PFSK-1 (cell line): ENCODE measurements around the gene MED17.

Source experiments
- POLR2AphosphoS5 ChIP-seq: IDR thresholded peaks from 2 replicates; pipeline ENCODE4 v1.6.1; 2012; ENCODE audit warnings: low read depth, mild to moderate bottlenecking, control low read depth, low read length, moderate library complexity
- SIN3A ChIP-seq: IDR thresholded peaks from 2 replicates; pipeline ENCODE4 v1.6.1; 2012; ENCODE audit warnings: mild to moderate bottlenecking, low read length, moderate library complexity, borderline replicate concordance; ENCODE audit not compliant: insufficient read depth
- TAF1 ChIP-seq: IDR thresholded peaks from 2 replicates; pipeline ENCODE4 v1.6.1; 2012; ENCODE audit warnings: low read length, control low read depth, borderline replicate concordance; ENCODE audit not compliant: insufficient read depth
- TF ChIP-seq, protein P1 (sequence below), 2 experiments: IDR thresholded peaks; 2 replicates each; pipeline versions ENCODE4 v1.6.1 to v1.8.0; 2011 to 2012; ENCODE audit warnings: low read depth in 2 of 2, low read length in 2 of 2, control low read depth in 1 of 2, inconsistent platforms in 1 of 2, mild to moderate bottlenecking in 1 of 2, moderate library complexity in 1 of 2; ENCODE audit not compliant: insufficient read depth in 1 of 2

DNA sequence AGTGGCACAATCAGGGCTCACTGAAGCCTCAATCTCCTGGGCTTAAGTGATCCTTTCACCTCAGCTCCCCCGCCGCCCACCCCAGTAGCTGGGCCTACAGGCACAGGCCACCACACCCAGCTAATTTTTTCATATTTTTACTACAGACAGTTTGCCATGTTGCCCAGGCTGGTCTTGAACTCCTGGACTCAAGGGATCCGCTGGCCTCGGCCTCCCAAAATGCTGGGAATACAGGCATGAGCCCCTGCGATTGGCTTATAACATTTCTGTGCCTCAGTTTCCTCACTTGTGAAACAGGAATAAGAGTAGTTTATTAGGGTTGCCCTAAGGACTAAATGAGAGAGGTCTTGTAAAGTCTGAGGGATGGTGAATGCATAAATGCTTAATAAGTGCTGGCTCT is 65.1 kb downstream of the MED17 start:
- TF ChIP-seq TAF1 (no peak), POLR2AphosphoS5 (no peak), SIN3A (no peak)
- TF ChIP-seq, protein P1, sequence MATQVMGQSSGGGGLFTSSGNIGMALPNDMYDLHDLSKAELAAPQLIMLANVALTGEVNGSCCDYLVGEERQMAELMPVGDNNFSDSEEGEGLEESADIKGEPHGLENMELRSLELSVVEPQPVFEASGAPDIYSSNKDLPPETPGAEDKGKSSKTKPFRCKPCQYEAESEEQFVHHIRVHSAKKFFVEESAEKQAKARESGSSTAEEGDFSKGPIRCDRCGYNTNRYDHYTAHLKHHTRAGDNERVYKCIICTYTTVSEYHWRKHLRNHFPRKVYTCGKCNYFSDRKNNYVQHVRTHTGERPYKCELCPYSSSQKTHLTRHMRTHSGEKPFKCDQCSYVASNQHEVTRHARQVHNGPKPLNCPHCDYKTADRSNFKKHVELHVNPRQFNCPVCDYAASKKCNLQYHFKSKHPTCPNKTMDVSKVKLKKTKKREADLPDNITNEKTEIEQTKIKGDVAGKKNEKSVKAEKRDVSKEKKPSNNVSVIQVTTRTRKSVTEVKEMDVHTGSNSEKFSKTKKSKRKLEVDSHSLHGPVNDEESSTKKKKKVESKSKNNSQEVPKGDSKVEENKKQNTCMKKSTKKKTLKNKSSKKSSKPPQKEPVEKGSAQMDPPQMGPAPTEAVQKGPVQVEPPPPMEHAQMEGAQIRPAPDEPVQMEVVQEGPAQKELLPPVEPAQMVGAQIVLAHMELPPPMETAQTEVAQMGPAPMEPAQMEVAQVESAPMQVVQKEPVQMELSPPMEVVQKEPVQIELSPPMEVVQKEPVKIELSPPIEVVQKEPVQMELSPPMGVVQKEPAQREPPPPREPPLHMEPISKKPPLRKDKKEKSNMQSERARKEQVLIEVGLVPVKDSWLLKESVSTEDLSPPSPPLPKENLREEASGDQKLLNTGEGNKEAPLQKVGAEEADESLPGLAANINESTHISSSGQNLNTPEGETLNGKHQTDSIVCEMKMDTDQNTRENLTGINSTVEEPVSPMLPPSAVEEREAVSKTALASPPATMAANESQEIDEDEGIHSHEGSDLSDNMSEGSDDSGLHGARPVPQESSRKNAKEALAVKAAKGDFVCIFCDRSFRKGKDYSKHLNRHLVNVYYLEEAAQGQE (IDR thresholded peaks at IDR 0.05; ENCODE audit: insufficient read depth in 1 of 2, low read depth in 2 of 2, low read length in 2 of 2) = no peak
